ENCODE measurements around the gene KANSL1.

GRCh38 chr17:46117117-46117516 is 76.1 kb downstream of the KANSL1 start:
- TF ChIP-seq CTCF (IDR thresholded peaks at IDR 0.05) (no peak), SIN3A (IDR thresholded peaks at IDR 0.05; ENCODE audit: borderline replicate concordance, insufficient read depth, low read depth, low read length) (no peak), REST (IDR thresholded peaks at IDR 0.05; ENCODE audit: insufficient read depth in 1 of 2, low read depth in 2 of 2, low read length in 1 of 2) (no peak), POLR2AphosphoS5 (IDR thresholded peaks at IDR 0.05; ENCODE audit: low read depth, low read length) (no peak), TCF7L2 (IDR thresholded peaks at IDR 0.05; ENCODE audit: low read depth, low read length) (no peak)
